ENCODE results near the gene RNF144A. TPM values are rescaled to one million over a fixed set of nuclear protein-coding genes. Genes with fewer than 3 reads are reported as not detected.

The RNF144A gene, protein sequence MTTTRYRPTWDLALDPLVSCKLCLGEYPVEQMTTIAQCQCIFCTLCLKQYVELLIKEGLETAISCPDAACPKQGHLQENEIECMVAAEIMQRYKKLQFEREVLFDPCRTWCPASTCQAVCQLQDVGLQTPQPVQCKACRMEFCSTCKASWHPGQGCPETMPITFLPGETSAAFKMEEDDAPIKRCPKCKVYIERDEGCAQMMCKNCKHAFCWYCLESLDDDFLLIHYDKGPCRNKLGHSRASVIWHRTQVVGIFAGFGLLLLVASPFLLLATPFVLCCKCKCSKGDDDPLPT
- 10 to 100 TPM in 5 of 6 donors, 1 to 10 TPM in 1; 9.9 to 20.7 (median 13.4) TPM for total RNA-seq

DNA sequence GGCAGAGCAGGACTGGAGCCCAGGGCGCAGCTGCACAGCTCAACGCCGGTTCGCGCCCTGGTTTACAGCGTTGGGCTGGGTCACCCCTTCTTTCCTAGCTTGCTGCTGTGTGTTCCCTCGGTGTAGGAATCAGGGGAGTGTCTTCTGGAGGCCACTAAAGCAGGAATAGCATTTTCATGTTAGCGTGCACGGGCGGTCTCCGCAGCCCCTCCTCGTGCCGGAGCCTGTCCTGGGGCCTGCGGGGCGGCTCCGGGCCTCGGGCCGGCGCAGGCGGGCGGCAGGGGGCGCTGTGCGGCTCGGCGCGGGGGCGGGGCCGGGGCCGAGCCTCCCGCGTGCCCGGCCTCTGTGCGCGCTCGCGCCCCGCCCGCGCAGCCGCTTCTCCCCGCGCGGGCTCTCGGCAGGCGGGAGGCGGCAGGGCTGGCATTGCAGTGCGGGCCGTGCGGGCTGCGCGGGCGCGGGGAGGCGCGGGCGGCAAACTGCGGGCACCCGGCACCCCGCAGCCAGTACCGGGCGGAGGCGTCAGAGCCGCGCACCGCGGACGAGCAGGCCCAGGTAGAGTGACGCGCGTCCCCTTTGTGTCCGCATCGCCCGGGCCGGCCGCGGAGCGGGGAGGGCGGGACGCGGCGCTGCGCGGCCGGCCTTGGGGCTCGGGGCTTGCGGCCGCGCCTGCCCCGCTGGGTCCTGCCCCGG is at the start of gene RNF144A:
Gene RNF144A, plus strand, starts transcription at position 342 of the 690 bp plus-strand sequence. CDS start 79,515 bp downstream, outside the sequence.
- no peaks in the 10 kb centered on the region for H3K9me3 ChIP-seq
- DNase-seq (peak; percentile 69 to 96), ATAC-seq (ENCODE audit: low FRiP score in 2 of 2) (peak; percentile 85 to 95)
- H3K36me3 ChIP-seq, result no peaks in the 10 kb centered on the region
- 15% methylated on average over 17 of the region's 90 CpGs; no CpG with 5 or more reads in 1 of the 2 donors for WGBS, 2 donors
- TF ChIP-seq, protein P1, sequence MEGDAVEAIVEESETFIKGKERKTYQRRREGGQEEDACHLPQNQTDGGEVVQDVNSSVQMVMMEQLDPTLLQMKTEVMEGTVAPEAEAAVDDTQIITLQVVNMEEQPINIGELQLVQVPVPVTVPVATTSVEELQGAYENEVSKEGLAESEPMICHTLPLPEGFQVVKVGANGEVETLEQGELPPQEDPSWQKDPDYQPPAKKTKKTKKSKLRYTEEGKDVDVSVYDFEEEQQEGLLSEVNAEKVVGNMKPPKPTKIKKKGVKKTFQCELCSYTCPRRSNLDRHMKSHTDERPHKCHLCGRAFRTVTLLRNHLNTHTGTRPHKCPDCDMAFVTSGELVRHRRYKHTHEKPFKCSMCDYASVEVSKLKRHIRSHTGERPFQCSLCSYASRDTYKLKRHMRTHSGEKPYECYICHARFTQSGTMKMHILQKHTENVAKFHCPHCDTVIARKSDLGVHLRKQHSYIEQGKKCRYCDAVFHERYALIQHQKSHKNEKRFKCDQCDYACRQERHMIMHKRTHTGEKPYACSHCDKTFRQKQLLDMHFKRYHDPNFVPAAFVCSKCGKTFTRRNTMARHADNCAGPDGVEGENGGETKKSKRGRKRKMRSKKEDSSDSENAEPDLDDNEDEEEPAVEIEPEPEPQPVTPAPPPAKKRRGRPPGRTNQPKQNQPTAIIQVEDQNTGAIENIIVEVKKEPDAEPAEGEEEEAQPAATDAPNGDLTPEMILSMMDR (IDR thresholded peaks at IDR 0.05), result peak; percentile 63 to 81 (median 72)
- TF ChIP-seq POLR2A (IDR thresholded peaks at IDR 0.05), result peak in 1 of 4 donors; percentile 54
- no peak for TF ChIP-seq EP300 (IDR thresholded peaks at IDR 0.05)
- H3K4me1 ChIP-seq, result peaks cover 9 to 18% (median 12%) of the 10 kb centered on the region in 4 donors
- peak within 1 kb of the TSS; percentile 59 to 91 (median 73) for H3K27ac ChIP-seq
- peak within 1 kb of the TSS; percentile 44 to 86 (median 82) for H3K4me3 ChIP-seq
- no peaks in the 10 kb centered on the region for H3K27me3 ChIP-seq

DNA sequence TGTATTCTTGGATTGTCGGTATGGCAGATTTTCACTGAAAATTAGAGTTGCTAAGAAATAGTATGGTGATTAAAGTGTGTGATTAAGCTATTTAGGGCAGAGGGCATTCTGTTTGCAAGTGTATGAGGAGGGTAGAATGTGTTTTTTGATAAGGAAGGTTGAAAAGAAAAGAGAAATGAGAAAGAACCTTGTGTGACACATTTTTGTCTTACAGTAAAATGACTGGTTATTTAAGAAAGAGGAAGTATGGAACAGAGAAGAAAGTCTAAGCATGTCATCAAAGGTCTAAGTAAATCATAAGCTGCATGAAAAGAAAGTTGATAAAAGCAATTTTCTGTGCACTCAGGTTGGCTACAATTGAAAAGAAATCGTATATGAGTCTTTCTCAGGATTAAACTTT is 44.8 kb upstream of the RNF144A start:
- TF ChIP-seq POLR2A (IDR thresholded peaks at IDR 0.05) (no peak), POLR2AphosphoS5 (IDR thresholded peaks at IDR 0.05) (no peak), EP300 (IDR thresholded peaks at IDR 0.05) (no peak)
- TF ChIP-seq, protein P1 (IDR thresholded peaks at IDR 0.05), result no peak
- Histone ChIP-seq H3K36me3 (no peaks in the 10 kb centered on the region), H3K9me3 (no peaks in the 10 kb centered on the region), H3K27me3 (no peaks in the 10 kb centered on the region), H3K4me1 (peaks cover 8 to 11% (median 10%) of the 10 kb centered on the region in 4 donors), H3K27ac (no peak overlapping the region), H3K4me3 (no peak overlapping the region)
- ATAC-seq (ENCODE audit: low FRiP score in 2 of 2) (no peak), DNase-seq (no peak)
- WGBS, 2 donors, result 83 to 92% methylated on average over 2 of the region's 2 CpGs

GRCh38 chr2:6874032-6874431 is 43.2 kb upstream of the RNF144A start:
- Histone ChIP-seq H3K27me3 (no peaks in the 10 kb centered on the region), H3K9me3 (no peaks in the 10 kb centered on the region), H3K4me1 (peaks cover 18 to 25% (median 22%) of the 10 kb centered on the region in 4 donors), H3K36me3 (no peaks in the 10 kb centered on the region), H3K4me3 (no peak overlapping the region), H3K27ac (no peak overlapping the region)
- DNase-seq, result no peak
- TF ChIP-seq POLR2AphosphoS5 (IDR thresholded peaks at IDR 0.05) (no peak), EP300 (IDR thresholded peaks at IDR 0.05) (no peak), POLR2A (IDR thresholded peaks at IDR 0.05) (no peak)
- TF ChIP-seq, protein P1 (IDR thresholded peaks at IDR 0.05), result no peak
- ATAC-seq (ENCODE audit: low FRiP score in 2 of 2), result no peak
- WGBS, 2 donors, result 100% methylated on average over 3 of the region's 3 CpGs

DNA sequence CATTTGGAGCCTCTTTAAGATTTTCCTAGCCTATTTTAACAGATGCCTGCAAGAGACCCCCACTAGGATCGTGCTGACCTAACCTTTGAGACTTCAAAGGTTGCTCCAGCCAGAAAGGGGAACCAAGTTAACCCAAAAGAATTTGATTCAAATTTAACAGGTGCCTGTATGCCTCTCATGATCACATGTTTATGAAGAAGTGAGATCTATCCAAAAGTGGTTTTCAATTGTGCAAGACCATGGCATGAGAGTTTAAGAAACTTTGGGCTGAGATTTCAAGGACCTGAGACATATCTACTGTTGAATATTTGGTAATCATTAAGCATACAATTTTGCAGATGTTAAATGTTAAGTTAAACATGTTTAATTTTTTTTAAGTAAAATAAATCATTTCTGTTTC is 40.9 kb upstream of the RNF144A start:
- Histone ChIP-seq H3K4me1 (peaks cover 23 to 34% (median 25%) of the 10 kb centered on the region in 4 donors), H3K27ac (peak overlapping the region in 1 of 4 donors; percentile 1), H3K9me3 (no peaks in the 10 kb centered on the region), H3K27me3 (no peaks in the 10 kb centered on the region), H3K36me3 (no peaks in the 10 kb centered on the region), H3K4me3 (no peak overlapping the region)
- peak in 1 of 4 donors; percentile 4 for TF ChIP-seq EP300 (IDR thresholded peaks at IDR 0.05)
- TF ChIP-seq POLR2A (IDR thresholded peaks at IDR 0.05), result no peak
- DNase-seq, result no peak
- no peak for ATAC-seq (ENCODE audit: low FRiP score in 2 of 2)
- WGBS, 2 donors, result 57 to 64% methylated on average over 1 of the region's 1 CpG
